A549 treated with RU486 at 1 μM for 4 hours (cell line): ENCODE measurements around the gene NAALADL2. TPM values are rescaled to one million over a fixed set of nuclear protein-coding genes. Genes with fewer than 3 reads are reported as not detected.

ENCODE experiments used
- total RNA-seq: library from RNA; stranded (reverse); fragments of 200-300 nt; extraction: Qiagen RNA extraction; gene quantifications from 5 replicates; pipeline ENCODE4 v1.2.3, GENCODE V29; 2022; ENCODE audit warnings: low read depth

NAALADL2 gene
- 0.21 to 0.23 TPM in 2 of 5 replicates, not detected in the others for total RNA-seq

GRCh38 chr3:174859114-174859735 lies at the start of gene NAALADL2:
TSS of gene NAALADL2 (plus strand) at chr3:174859334.

